AG04450 (cell line): ENCODE results near the gene PHC2. TPM values are rescaled to one million over a fixed set of nuclear protein-coding genes. Genes with fewer than 3 reads are reported as not detected.

Experiments used
- CTCF ChIA-PET: fragments of 300-600, 350-600 bp; formaldehyde crosslinking; extraction: SDS; loops from one replicate; lab custom pipeline; 2022; ENCODE audit warnings: antibody characterized with exemption, inconsistent platforms; lab: Charles Lee
- POLR2A ChIA-PET: fragments of 350-600 bp; formaldehyde crosslinking; extraction: SDS; loops from one replicate; lab custom pipeline; 2021; ENCODE audit warnings: antibody characterized with exemption, inconsistent platforms; lab: Yijun Ruan, JAX
- DNase-seq: peaks from one replicate; pipeline ENCODE4 v3.0.0-alpha.2; 2011; ENCODE audit warnings: low read depth, low spot score
- H3K27ac ChIP-seq: one replicate; pipeline ENCODE4 v1.5.1; 2012; ENCODE audit warnings: low read depth, low read length, control low read depth
- H3K27me3 ChIP-seq: one replicate; pipeline ENCODE4 v1.6.0; 2012; ENCODE audit warnings: low read length; ENCODE audit not compliant: control insufficient read depth, insufficient read depth
- H3K4me3 ChIP-seq: 2 replicates; pipeline ENCODE4 v1.5.1; 2011; ENCODE audit warnings: mild to moderate bottlenecking, low read depth, low read length, control low read depth
- H3K9me3 ChIP-seq: 2 replicates; pipeline ENCODE4 v1.5.1; 2012; ENCODE audit warnings: low read length; ENCODE audit not compliant: control insufficient read depth, insufficient read depth
- CTCF ChIP-seq: IDR thresholded peaks from 2 replicates; pipeline ENCODE4 v1.5.1; 2011; ENCODE audit warnings: low read depth, low read length, control low read depth, inconsistent platforms
- polyA plus RNA-seq: library from polyadenylated mRNA; depleted of rRNA; stranded (reverse); fragments of >200 nt; gene quantifications from 2 replicates; pipeline ENCODE4 v1.2.3, GENCODE V29; 2011

The PHC2 gene
- polyA plus RNA-seq, 1 experiment: 47.1 TPM

GRCh38 chr1:33326785-33327184, 104.1 kb downstream of the PHC2 start:
- Histone ChIP-seq H3K27ac (no peak overlapping the region), H3K9me3 (no peaks in the 10 kb centered on the region), H3K4me3 (no peak overlapping the region), H3K27me3 (no peaks in the 10 kb centered on the region)
- no peak for DNase-seq
- TF ChIP-seq CTCF: no peak
- ChIA-PET CTCF (interaction anchor here (0.5 to 1.3 kb wide), 3 partner anchors 11 to 255 kb away, joined by 3 to 4 read pairs (median 3); no protein-coding TSS in a partner anchor), POLR2A (interaction anchor here (0.5 kb wide), 1 partner anchor 24 kb away, joined by 3 read pairs; no protein-coding TSS in a partner anchor)

GRCh38 chr1:33324677-33325575, 106.0 kb downstream of the PHC2 start:
- TF ChIP-seq CTCF: no peak
- POLR2A ChIA-PET: interaction anchor here (1.0 to 1.1 kb wide), 2 partner anchors 8 to 29 kb away, joined by 3 read pairs; no protein-coding TSS in a partner anchor
- no peak overlapping the region for H3K4me3 ChIP-seq
- no peaks in the 10 kb centered on the region for H3K9me3 ChIP-seq
- H3K27me3 ChIP-seq: no peaks in the 10 kb centered on the region
- H3K27ac ChIP-seq: peak overlapping the region; percentile 39
- DNase-seq: no peak
- CTCF ChIA-PET: interaction anchor here (1.3 to 4.2 kb wide), 3 partner anchors 27 to 146 kb away, joined by 3 to 23 read pairs (median 4); no protein-coding TSS in a partner anchor

- Histone ChIP-seq H3K27ac (peak overlapping the region; percentile 31), H3K4me3 (no peak overlapping the region), H3K9me3 (no peaks in the 10 kb centered on the region), H3K27me3 (no peaks in the 10 kb centered on the region)
- DNase-seq: no peak
- CTCF ChIA-PET: interaction anchor here (1.5 to 4.2 kb wide), 3 partner anchors 26 to 147 kb away, joined by 3 to 23 read pairs (median 7); no protein-coding TSS in a partner anchor
- no peak for TF ChIP-seq CTCF
- POLR2A ChIA-PET: interaction anchor here (1.0 kb wide), 1 partner anchor 28 kb away, joined by 3 read pairs; no protein-coding TSS in a partner anchor
Measured at GRCh38 chr1:33323663-33324477, 107.0 kb downstream of the PHC2 start.

- ChIA-PET CTCF (interaction anchor here (1.5 to 4.2 kb wide), 3 partner anchors 25 to 148 kb away, joined by 3 to 23 read pairs (median 7); no protein-coding TSS in a partner anchor), POLR2A (no interaction called here)
- no peak overlapping the region for H3K4me3 ChIP-seq
- TF ChIP-seq CTCF: no peak
- no peaks in the 10 kb centered on the region for H3K27me3 ChIP-seq
- no peaks in the 10 kb centered on the region for H3K9me3 ChIP-seq
- H3K27ac ChIP-seq: no peak overlapping the region
- no peak for DNase-seq
Measured at GRCh38 chr1:33322870-33323585, 107.9 kb downstream of the PHC2 start.
